ENCODE data around the gene PARP4.
"Not testable (repeated sequence)": the region's sequence is repeated elsewhere in the genome, so short reads cannot be mapped to it uniquely, and the experiment has no call there.

Gene PARP4

DNA sequence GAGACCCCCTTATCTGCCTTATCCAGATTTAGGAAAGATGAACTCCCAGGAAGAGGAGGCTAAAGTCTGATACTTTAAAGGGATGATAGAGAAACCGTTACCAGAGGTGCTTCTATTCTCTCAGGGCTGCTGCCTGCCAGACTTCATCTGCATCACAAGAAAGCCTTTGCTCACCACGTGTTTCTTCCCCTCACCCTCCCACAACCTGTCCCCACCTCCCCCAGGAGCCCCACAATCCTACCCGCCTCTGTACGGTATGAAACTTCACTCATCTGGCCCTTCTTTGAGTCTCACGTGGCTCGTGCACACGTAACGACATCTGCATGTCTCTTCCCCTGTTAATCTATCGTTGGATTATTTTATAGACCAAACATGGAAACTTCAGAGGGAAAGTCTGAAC, 67.7 kb downstream of the PARP4 start:
- DNase-seq (ENCODE audit: low read depth): not testable (repeated sequence)

DNA sequence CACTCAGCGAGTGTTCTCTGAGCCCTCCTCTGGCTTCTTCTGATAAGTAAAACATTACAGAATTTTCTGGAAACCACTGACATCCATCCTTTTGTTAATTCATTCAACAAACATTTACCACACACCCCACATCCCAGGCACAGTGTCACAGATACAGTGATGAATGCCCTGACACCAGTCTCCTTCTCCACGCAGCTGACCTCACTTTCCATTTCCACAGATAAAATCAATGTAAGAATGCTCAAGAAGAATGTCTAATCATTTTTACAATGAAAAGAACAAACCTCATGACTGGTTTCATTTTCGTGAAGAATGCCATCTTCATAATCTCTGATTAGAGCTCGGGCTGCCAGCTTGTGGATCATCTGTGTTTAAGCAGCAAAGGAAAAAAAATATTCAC, 69.2 kb downstream of the PARP4 start:
- DNase-seq (ENCODE audit: low read depth): no peak

DNA sequence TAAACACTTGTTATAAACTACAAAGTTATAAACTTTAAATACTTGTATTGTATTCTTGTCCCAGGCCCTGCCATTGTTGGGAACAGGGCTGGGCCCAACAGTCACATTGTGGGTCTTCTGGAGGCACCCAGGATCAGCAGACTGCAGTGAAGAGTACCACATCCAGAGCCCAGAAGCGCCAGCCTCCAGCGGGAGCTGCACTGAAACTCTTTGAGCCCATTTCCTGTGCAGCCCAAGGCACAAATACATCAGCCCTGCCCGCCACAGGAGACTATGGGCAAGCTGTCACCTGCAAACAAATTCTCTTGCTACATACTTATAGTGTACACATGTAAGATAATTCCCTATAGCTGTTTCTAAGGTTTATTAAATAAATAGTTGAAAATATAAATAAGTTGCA, 86.5 kb downstream of the PARP4 start:
- not testable (repeated sequence) for DNase-seq (ENCODE audit: low read depth)

DNA sequence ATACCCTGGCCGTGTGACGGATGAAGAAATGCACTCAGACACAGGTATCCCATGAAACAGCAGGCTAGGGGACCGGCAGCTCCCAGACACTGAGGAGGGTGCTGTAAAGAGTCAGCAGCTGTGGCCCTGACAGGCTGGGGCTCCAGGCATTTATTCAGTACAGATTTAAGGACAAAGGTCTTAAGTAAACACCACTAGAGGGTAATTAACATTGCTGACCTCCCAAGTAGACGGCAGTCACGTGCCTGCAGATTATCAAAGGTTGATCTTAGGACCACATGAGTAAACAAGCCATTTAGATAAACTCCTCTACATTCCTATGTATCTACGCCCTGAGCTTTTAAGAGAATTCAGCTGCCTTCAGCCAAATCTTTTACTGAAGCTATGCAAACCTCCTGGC, 92.9 kb downstream of the PARP4 start:
- not testable (repeated sequence) for DNase-seq (ENCODE audit: low read depth)

DNA sequence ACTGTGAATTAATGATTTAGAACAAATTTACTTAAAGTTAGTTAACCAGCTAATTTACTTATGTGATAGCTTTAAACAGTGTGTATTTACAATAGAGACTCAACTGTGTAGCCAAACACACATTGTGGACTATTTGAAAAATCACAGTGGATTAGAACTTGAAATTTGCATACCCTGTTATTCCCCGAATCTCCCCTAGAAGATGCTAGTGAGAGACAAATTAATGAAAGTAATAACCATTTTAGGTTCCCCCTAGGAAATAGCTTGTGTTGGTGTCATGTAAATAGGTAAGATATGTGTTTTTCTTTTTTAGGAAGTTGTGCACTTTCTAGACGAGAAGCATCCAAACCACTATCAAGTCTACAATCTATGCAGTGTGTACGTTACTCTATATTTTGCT, 104.7 kb downstream of the PARP4 start:
- DNase-seq (ENCODE audit: low read depth): no peak

DNA sequence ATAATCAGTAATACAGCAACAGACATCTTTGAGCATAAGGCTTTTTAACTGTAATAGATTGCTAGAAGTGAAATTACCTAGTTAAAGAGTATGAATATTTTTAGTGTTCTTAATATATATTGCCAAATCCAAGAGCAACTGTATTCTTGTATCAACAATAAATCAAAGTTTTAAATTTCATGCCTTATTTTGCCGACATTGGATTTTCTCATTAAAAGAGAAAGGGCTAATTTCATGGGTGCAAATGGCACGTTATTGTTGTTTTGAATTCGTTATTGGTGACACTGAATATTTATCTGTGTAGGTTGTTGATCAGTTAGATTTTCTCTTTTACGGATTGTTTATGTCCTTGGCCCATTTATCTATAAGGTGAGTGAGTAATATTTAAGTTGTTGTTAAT, 106.1 kb downstream of the PARP4 start:
- no peak for DNase-seq (ENCODE audit: low read depth)

DNA sequence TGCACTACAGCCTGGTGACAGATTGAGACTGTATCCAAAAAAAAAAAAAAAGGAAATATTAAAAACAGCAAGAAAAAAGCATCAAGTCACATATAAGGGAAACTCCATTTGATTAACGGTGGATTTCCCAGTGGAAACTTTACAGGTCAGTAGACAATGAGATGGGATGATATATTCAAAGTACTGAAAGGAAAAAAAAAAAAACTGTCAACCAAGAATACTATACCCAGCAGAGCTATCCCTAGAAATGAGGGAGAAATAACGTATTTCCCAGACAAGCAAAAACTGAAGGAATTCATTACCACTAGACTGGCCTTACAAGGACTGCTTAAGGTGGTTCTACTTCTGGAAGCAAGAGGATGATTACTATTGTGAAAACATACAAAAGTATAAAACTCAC, 115.8 kb downstream of the PARP4 start:
- no peak for DNase-seq (ENCODE audit: low read depth)

DNA sequence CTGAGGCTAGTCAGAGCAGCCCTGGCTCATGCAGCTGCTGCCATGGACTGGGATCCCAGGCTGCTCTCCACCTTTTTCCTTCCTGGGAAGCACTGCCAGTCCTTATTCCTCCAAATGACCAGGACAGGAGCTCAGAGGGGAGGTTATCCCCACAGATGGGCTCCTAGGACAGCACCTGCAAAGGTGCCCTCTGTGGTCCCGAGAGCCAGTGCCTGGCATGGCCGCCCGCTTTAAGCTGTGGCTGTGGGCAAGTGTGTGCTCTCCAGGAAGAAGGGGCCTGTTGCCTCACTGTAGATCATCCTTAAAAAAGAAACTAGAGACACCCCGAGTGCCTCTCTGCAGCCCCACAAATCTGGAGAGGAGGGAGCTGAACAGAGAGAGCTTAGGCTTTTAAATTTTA, 119.6 kb downstream of the PARP4 start:
- DNase-seq (ENCODE audit: low read depth): no peak

DNA sequence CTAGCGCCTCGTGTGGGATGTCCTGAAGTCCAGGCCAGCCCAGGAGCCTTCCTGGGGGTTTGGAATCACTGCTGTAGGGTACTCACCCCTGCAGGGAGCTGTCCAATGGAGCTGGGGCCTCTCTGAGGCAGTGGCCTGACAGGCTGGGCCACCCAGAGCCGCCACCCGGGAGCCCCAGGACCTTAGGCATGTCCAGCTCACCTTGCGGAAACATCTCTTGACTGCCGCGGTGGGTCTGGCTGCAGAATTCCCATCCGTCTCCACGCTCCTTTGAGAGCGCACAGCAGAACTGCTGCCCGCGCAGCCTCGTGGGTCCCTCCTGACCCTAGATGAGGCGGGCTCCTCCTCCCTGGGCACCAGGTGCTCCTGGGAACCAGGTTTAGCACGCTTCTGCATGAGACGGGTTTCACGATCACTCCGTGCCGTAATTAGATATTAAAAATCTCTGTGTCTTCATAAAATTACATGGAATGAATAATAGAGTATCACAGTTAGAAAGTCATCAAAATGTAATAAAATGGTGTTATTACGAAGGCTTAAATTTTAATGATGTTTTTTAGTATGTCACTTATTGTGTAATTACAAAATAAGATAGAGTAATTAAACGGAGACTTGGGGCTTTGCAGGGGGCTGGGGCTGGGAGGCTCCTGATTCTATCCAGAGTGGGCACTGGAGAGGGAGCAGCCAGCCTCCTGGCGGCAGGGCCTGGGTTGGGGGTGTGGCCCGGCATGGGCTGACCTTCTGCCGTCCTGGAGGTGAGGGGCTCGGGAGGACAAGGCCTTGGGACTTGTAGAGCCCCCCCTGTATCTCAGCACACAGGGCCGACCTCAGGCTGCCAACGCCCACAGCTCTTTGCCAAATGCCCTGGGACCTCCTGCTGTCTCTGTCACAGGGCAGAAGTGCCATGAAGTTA, 120.6 kb downstream of the PARP4 start:
- not testable (repeated sequence) for DNase-seq (ENCODE audit: low read depth)

DNA sequence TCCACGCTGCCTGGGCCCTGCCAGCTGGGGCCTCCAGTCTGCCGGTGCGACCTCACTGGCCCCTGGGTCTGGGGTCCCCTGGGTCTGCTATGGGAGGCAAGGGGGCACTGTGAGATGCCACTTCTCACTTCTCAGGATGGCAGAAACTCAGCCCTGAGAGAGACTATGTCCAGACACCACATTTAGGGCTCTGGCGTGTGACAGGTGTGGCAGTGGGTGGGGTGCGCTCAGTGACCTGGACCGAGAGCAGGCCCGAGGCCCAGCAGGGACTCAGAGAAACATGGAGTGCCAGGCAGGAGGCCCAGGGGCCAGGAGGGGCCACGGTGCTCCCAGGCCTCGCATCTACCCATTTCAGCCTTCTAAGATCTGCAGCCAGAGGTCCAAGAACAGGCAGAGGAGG, 121.8 kb downstream of the PARP4 start:
- DNase-seq (ENCODE audit: low read depth): not testable (repeated sequence)

DNA sequence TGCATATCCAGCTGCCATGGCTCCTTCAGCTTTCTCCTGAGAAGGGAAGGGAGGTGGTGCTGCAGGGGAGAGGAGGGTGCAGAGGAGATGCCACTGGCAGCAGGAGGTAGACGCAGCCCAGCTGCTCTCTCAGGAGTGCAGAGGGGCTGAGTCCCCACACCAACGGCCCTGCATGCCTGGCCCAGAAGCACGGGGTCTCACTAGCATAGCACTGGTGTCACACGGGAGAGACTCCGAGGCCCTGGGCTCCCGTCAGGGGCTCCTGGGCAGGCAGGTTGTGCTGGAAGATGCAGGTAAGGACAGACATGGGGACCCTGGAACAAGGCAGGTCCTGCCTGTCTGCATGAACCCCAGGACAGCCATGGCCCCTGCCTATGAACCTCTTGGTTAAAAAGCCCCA, 123.1 kb downstream of the PARP4 start:
- DNase-seq (ENCODE audit: low read depth): no peak

DNA sequence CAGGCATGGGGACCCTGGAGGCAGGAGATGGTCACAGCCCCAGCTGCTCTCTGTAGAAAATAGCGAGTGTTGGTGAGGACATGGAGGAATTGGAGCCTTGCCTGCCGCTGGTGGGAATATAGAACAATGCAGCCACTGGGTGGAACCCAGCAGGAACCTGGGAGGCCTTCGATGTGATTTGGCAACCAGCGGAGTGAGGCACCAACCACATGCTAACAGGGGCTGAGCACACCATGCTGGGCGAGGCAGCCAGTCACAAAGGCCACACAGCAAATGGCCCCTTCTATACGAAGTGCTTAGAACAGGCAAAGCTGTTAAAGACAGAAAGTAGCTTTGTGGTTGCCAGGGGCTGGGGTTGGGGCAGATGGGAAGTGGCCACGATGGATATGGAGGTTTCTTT, 123.8 kb downstream of the PARP4 start:
- not testable (repeated sequence) for DNase-seq (ENCODE audit: low read depth)

DNA sequence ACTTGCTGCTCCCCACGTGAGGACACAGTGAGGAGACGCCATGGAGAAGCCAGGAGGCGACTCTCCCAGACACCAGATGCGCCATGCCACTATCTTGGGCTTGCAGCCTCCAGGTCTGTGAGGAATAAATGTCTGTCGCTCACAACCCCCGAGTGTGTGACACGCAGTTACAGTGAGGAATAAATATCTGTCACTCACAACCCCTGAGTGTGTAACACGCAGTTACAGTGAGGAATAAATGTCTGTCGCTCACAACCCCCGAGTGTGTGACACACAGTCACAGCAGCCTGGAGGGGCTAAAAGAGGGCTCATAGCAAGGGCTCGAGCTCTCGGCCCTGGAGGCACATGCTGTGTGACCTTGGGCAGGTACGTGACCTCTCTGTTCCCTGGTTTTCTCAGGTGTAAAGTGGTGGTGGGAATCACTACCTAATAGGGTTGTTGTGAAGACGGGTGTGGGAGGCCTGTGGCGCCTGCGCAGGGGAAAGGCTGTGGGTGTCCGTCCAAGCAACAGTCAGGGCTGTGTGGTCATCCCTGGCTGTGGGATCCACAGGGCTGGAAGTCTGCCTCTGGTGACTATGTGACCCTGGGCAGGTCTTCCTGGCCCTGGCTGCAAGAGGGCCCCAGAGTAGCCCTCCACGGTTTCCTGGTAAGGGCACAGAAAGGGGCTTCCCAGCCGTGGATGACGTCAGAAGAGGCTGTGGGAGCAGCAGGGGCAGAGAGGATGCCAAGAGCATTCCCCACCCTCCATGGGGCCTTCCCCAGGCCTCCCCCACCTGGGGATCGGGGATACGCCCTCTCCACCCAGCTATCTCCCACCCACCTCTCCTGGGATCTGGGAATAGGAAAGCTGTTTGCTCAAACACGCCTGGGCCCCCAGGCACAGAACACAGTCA, 125.5 kb downstream of the PARP4 start:
- DNase-seq (ENCODE audit: low read depth): no peak

DNA sequence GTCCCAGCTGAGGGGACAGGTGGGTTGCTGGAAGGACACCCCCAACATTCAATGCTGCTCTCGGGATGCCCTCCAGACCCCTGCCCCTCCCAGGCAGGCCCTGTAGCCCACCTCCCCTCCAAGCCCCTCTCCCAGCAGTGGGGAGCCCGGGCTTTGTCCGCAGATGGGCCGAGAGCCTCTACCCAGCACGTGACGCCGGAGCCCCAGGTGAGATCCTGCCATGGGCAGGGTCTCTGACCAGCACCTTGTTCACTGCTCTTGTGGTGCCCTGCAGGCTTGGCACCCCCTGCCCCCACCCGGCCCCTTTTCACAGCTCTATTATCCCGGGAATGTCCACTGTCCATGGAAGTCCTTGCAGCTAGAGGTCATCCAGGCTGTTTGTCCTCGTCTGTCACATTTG, 126.7 kb downstream of the PARP4 start:
- no peak for DNase-seq (ENCODE audit: low read depth)

DNA sequence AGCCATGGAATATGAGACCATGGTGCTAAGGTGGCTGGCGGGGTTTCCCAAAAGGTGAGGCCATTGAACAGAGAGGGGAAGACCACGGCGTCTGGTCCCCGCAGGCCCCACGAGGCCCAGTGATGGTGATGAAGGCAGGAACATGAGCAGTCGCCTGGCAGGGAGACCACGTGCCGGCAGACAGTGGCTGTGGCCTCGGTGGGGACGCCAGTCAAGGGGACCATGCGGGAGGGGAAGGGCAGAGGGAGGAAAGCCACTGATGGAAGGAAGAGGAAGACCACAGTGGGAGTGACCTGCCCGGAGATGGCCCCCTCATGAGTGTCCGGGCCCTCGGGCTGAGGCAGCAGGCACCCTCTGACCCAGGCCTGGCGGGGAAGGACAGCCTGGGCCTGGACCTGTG, 127.6 kb downstream of the PARP4 start:
- not testable (repeated sequence) for DNase-seq (ENCODE audit: low read depth)

DNA sequence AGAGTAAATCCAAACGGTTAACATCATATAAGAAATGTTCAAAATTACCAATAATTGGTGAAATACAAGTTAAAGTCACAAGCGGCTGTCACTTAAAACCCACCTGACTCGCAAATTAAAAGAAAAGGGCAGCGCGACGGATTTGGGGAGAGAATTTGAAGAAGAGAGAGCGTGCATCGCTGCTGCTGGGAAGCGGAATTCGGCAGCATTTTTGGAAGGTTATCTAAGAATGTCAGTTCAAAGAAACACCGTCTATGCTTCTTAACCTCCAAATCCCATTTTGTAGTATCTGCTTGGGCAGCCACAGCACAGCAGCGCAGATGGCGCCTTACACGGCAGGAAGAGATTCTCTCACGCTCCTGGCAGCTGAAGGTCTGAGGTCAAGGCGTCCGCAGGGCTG, 128.5 kb downstream of the PARP4 start:
- not testable (repeated sequence) for DNase-seq (ENCODE audit: low read depth)

DNA sequence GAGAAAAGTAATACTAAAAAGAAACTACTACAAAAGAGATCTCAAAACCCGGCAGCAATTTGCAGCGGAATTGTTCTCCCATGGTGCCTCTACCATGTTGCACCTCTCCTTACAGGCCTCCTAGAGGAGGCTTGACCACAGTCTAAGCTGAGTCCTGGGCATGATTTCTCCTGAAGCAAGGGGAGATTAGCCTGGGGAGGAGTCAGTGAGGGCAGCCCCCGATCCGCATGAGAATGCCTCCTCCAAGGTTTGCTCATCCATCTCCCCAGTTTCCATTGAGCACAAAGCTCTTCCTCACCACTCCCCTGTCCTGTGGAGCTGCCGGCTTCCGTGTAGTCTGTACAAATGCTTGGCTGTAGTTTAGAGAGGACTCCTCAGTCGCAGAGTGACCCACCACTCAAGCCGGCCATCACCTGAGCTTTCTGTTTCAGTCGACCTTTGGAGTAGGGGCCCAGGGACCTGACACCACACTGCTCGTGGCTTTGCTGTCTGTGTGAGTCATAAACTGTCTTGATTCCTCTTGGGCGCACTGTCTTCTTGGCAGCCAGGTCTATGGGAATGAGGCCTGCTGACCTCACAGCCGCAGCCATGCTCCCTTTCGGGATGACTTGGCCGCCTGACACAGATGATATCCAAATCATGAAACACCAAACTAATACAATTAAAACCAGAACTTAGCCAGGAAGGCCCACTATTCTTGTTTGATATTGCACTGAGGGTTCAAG, 130.9 kb downstream of the PARP4 start:
- no peak for DNase-seq (ENCODE audit: low read depth)

DNA sequence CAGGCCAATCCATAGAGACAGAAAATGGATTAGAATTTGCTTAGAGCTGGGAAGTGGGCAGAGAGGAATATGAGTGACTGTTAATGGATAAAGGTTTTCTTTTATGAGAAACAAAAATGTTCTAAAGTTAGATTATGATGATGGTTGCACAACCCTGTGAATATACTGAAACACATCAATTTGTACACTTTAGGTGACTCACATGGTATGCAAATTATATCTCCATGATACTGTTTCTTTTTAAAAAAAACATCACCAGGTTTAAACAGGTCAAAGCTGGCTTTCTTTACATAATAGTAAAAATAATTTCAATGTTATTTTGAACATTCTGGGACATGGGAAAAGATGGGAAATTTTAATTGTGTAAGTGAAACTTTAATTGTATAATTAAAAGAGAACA, 131.7 kb downstream of the PARP4 start:
- not testable (repeated sequence) for DNase-seq (ENCODE audit: low read depth)

DNA sequence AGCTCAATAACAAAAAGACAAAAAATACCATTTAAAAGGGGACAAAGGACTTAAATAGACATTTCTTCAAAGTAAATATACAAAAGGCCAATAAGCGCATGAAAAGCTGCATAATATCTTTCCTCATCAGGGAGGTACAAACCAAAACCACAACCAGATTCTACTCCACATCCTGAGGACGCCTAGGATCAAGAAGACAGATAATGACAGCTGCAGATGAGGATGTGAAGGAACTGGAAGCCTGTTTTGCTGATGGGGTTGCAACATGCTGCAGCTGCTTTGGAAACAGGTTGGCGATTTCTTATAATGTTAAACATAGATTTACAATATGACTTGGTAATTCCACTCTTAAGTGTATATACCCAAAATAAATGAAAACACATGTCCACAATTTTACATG, 132.4 kb downstream of the PARP4 start:
- DNase-seq (ENCODE audit: low read depth): not testable (repeated sequence)

DNA sequence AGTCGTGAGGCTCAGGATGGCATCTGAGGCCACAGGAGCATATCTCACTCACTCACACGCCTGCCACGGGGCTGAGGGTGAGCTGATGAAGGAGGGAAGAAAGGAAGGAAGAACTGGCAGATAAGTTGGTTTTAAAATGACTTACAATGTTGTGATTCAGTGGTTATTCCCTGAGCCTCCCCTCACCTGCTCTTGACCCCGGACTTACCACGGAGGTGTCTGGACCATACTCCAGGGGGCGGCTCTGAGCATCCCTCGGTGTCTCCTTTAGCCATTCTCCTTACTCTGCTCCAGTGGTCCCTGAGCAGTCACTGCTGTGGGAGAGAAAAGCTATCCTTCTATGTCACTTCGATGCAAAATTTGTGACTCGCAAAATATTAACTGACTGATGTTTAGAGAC, 141.3 kb downstream of the PARP4 start:
- not testable (repeated sequence) for DNase-seq (ENCODE audit: low read depth)

All from HS-27A (cell line).